KMS-11 (cell line): ENCODE measurements around the gene C1orf94.

Experiments
- H2AFZ ChIP-seq: fragments of 200-600 bp; sonication (generic); 2 replicates; pipeline ENCODE4 v1.6.1; 2016; ENCODE audit warnings: antibody characterized with exemption, mixed run types, low read depth
- H3K27ac ChIP-seq: fragments of 200-600 bp; sonication (generic); 2 replicates; pipeline ENCODE4 v1.6.1; 2016; ENCODE audit warnings: mild to moderate bottlenecking, mixed run types
- H3K27me3 ChIP-seq: fragments of 200-600 bp; sonication (generic); 2 replicates; pipeline ENCODE4 v1.6.1; 2017; ENCODE audit warnings: mild to moderate bottlenecking, low read depth, mixed run types, moderate library complexity; ENCODE audit not compliant: insufficient read depth
- H3K36me3 ChIP-seq: fragments of 200-600 bp; sonication (generic); 2 replicates; pipeline ENCODE4 v1.6.1; 2017; ENCODE audit warnings: mild to moderate bottlenecking, mixed run types; ENCODE audit not compliant: insufficient read depth
- H3K4me1 ChIP-seq: fragments of 200-600 bp; sonication (generic); 2 replicates; pipeline ENCODE4 v1.6.1; 2016; ENCODE audit warnings: mild to moderate bottlenecking, low read depth, mixed run types; ENCODE audit not compliant: poor library complexity, severe bottlenecking
- H3K4me2 ChIP-seq: fragments of 200-600 bp; sonication (generic); 2 replicates; pipeline ENCODE4 v1.7.0; 2016; ENCODE audit warnings: mild to moderate bottlenecking, mixed run types
- H3K4me3 ChIP-seq: fragments of 200-600 bp; sonication (generic); IDR thresholded peaks from 2 replicates; pipeline ENCODE4 v1.6.1; 2017; ENCODE audit warnings: low read depth, low read length, mixed read lengths; ENCODE audit not compliant: insufficient read depth
- H3K79me2 ChIP-seq: fragments of 200-600 bp; sonication (generic); 2 replicates; pipeline ENCODE4 v1.6.1; 2016; ENCODE audit warnings: low read depth, mixed run types; ENCODE audit not compliant: insufficient read depth
- H3K9ac ChIP-seq: fragments of 200-600 bp; sonication (generic); 2 replicates; pipeline ENCODE4 v1.6.1; 2016; ENCODE audit warnings: mild to moderate bottlenecking, mixed run types
- H4K20me1 ChIP-seq: fragments of 200-600 bp; sonication (generic); 2 replicates; pipeline ENCODE4 v1.6.1; 2016; ENCODE audit warnings: mild to moderate bottlenecking, mixed run types; ENCODE audit not compliant: insufficient read depth
- CTCF ChIP-seq: fragments of 200-600 bp; sonication (generic); conservative IDR thresholded peaks from 2 replicates; pipeline ENCODE4 v1.6.1; 2017; ENCODE audit warnings: low read depth, mild to moderate bottlenecking, antibody characterized with exemption, low read length, moderate library complexity, mixed read lengths

C1orf94 gene

GRCh38 chr1:34166191-34166624 lies 10.5 kb upstream of the C1orf94 start:
- H3K79me2 ChIP-seq = no peaks in the 10 kb centered on the region
- H3K4me2 ChIP-seq = no peak overlapping the region
- H3K36me3 ChIP-seq = no peaks in the 10 kb centered on the region
- H2AFZ ChIP-seq = no peak overlapping the region
- TF ChIP-seq CTCF = no peak
- no peak overlapping the region for H3K9ac ChIP-seq
- no peaks in the 10 kb centered on the region for H4K20me1 ChIP-seq
- H3K4me3 ChIP-seq = no peak overlapping the region
- no peaks in the 10 kb centered on the region for H3K4me1 ChIP-seq
- no peak overlapping the region for H3K27ac ChIP-seq
- peaks cover 8% of the 10 kb centered on the region; the same call in 1 of the 2 replicates for H3K27me3 ChIP-seq

GRCh38 chr1:34166625-34167361 lies 9.9 kb upstream of the C1orf94 start:
- no peak for TF ChIP-seq CTCF
- H4K20me1 ChIP-seq = no peaks in the 10 kb centered on the region
- H3K4me1 ChIP-seq = no peaks in the 10 kb centered on the region
- peaks cover 8% of the 10 kb centered on the region; the same call in 1 of the 2 replicates for H3K27me3 ChIP-seq
- no peak overlapping the region for H3K27ac ChIP-seq
- H3K79me2 ChIP-seq = no peaks in the 10 kb centered on the region
- H3K9ac ChIP-seq = no peak overlapping the region
- H3K36me3 ChIP-seq = no peaks in the 10 kb centered on the region
- no peak overlapping the region for H3K4me3 ChIP-seq
- no peak overlapping the region for H3K4me2 ChIP-seq
- H2AFZ ChIP-seq = no peak overlapping the region

GRCh38 chr1:34167389-34167788 lies 9.3 kb upstream of the C1orf94 start:
- Histone ChIP-seq H3K4me2 (no peak overlapping the region), H3K27me3 (peaks cover 6% of the 10 kb centered on the region; the same call in 1 of the 2 replicates), H3K79me2 (no peaks in the 10 kb centered on the region), H4K20me1 (no peaks in the 10 kb centered on the region), H3K4me3 (no peak overlapping the region), H3K4me1 (no peaks in the 10 kb centered on the region), H3K9ac (no peak overlapping the region), H2AFZ (no peak overlapping the region), H3K36me3 (no peaks in the 10 kb centered on the region), H3K27ac (no peak overlapping the region)
- no peak for TF ChIP-seq CTCF

DNA sequence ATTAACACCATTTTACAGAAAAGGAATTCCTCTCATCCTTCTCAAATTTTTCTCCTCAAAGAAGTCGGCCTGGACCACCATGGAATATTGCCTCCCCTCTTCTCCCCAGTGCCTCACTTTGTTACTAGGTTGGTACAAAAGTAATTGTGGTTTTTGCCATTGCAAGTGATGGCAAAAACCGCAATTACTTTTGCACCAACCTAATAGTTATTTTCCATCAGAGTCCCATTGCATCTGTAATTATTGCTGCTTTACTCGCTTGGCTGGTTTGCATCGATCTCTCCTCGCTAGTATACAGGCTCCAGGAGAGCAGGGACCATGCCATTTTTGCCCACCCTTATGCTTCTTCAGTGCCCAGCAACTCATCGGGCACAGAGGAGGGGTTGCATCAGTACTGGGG lies 963 bp upstream of the C1orf94 start:
- no peak overlapping the region for H2AFZ ChIP-seq
- H3K27ac ChIP-seq = no peak overlapping the region
- H3K36me3 ChIP-seq = no peaks in the 10 kb centered on the region
- no peak overlapping the region for H3K9ac ChIP-seq
- H4K20me1 ChIP-seq = no peaks in the 10 kb centered on the region
- H3K79me2 ChIP-seq = no peaks in the 10 kb centered on the region
- H3K27me3 ChIP-seq = no peaks in the 10 kb centered on the region
- no peak overlapping the region for H3K4me2 ChIP-seq
- no peak for TF ChIP-seq CTCF
- H3K4me3 ChIP-seq = no peak overlapping the region
- no peaks in the 10 kb centered on the region for H3K4me1 ChIP-seq
